Spleen (tissue), 11 donors: Measurements from ENCODE around the gene ERC2. TPM values are rescaled to one million over a fixed set of nuclear protein-coding genes. Genes with fewer than 3 reads are reported as not detected.
"Not testable (repeated sequence)": the region's sequence is repeated elsewhere in the genome, so short reads cannot be mapped to it uniquely, and the experiment has no call there.

Source experiments
- DNase-seq: peaks from one replicate; pipeline ENCODE4 v3.0.0-alpha.2; 2020
- H3K27ac ChIP-seq, 8 donors: fragments of 200-600 bp; sonication (generic) in 7 of 8; 1 replicate in 4 of 8; 2 replicates in 4 of 8; pipeline versions ENCODE4 v1.5.0 to v1.8.0; 2016 to 2021; ENCODE audit warnings: inconsistent platforms in 4 of 8, mild to moderate bottlenecking in 4 of 8, moderate library complexity in 1 of 8
- H3K27me3 ChIP-seq, 7 donors: fragments of 200-600 bp; sonication (generic) in 6 of 7; replicated peaks in 1 of 7; 1 replicate in 4 of 7; 2 replicates in 3 of 7; pipeline versions ENCODE4 v1.5.0 to v1.8.0; 2016 to 2021; ENCODE audit warnings: inconsistent platforms in 3 of 7, mild to moderate bottlenecking in 1 of 7
- H3K36me3 ChIP-seq, 6 donors: fragments of 200-600 bp; sonication (generic) in 5 of 6; 1 replicate in 4 of 6; 2 replicates in 2 of 6; pipeline versions ENCODE4 v1.5.0 to v1.8.0; 2016 to 2021; ENCODE audit warnings: inconsistent platforms in 2 of 6
- H3K4me1 ChIP-seq, 6 donors: fragments of 200-600 bp; sonication (generic) in 5 of 6; 1 replicate in 3 of 6; 2 replicates in 3 of 6; pipeline versions ENCODE4 v1.5.0 to v1.8.0; 2016 to 2021; ENCODE audit warnings: inconsistent platforms in 3 of 6
- H3K4me3 ChIP-seq, 8 donors: fragments of 200-600 bp; sonication (generic) in 7 of 8; 1 replicate in 4 of 8; 2 replicates in 4 of 8; pipeline versions ENCODE4 v1.5.0 to v1.8.0; 2016 to 2021; ENCODE audit warnings: inconsistent platforms in 4 of 8, mild to moderate bottlenecking in 4 of 8, moderate library complexity in 2 of 8
- H3K9me3 ChIP-seq, 8 donors: fragments of 200-600 bp; sonication (generic) in 7 of 8; 1 replicate in 4 of 8; 2 replicates in 4 of 8; pipeline versions ENCODE4 v1.5.0 to v1.8.0; 2016 to 2021; ENCODE audit warnings: inconsistent platforms in 4 of 8
- CTCF ChIP-seq, 11 experiments: fragments of 200-600 bp in 7 of 11; fragments of 450-650 bp in 4 of 11; sonication (generic) in 4 of 11; IDR thresholded peaks in 8 of 11; conservative IDR thresholded peaks in 3 of 11; 1 replicate in 7 of 11; 2 replicates in 4 of 11; pipeline versions ENCODE4 v1.4.0 to v1.8.0; 2016 to 2021; ENCODE audit warnings: antibody characterized with exemption in 11 of 11, inconsistent platforms in 4 of 11, mild to moderate bottlenecking in 1 of 11
- POLR2A ChIP-seq, 3 donors: fragments of 450-650 bp; IDR thresholded peaks; one replicate each; pipeline ENCODE4 v1.5.1; 2017; ENCODE audit warnings: antibody characterized with exemption in 3 of 3, mild to moderate bottlenecking in 1 of 3
- POLR2AphosphoS5 ChIP-seq, 3 donors: sonication (generic); formaldehyde crosslinking; IDR thresholded peaks; one replicate each; pipeline ENCODE4 v1.5.1; 2017; ENCODE audit warnings: antibody characterized with exemption in 3 of 3
- WGBS, 5 donors: extraction: QIAGEN DNeasy Blood & Tissue Kit in 3 of 5; methylation state at CpG; one replicate each; pipeline versions ENCODE4 v1.1.5 to v1.1.7; 2013 to 2018; 5-methylcytosine and 5-hydroxymethylcytosine counted together
- intact Hi-C: fragments of 100-400 bp; cut with DNase I; formaldehyde crosslinking; loops from one replicate; pipeline ENCODE4 v1.15.0; 2023; ENCODE audit warnings: low total_unique reads
- polyA plus RNA-seq, 3 donors: library from polyadenylated mRNA; stranded (reverse); fragments of 200-250 nt; gene quantifications; one replicate each; pipeline ENCODE4 v1.2.1, GENCODE V29; 2013
- total RNA-seq, 7 donors: library from RNA; depleted of rRNA in 3 of 7; stranded (reverse); fragments of >200 nt in 3 of 7; fragmentation: NEBNext Ultra II Directional in 4 of 7; extraction: Animal tissue kit (Norgen Biotek cat#: 25700) in 4 of 7; gene quantifications; one replicate each; pipeline versions ENCODE4 v1.1.0 to v1.2.1, GENCODE V29; 2016 to 2021
- donor health status: healthy with polysubstance abuse.
- donor health status: DM: no; HTN: no; CAD: no; lungs with moderate emphysema.
- donor health status: DM: no; HTN: no; CAD: no.
- donor health status: Bipolar disorder and iron deficiency.
- donor health status: healthy.
- donor health status: DM: no; HTN: no; CAD: no.
- donor health status: DM: yes; HTN: yes; CAD: no.

ERC2 gene
- total and polyA plus RNA-seq, 10 donors: 0.04 to 4.9 (median 0.39) TPM

- Histone ChIP-seq H3K27ac (no peak overlapping the region), H3K4me3 (no peak overlapping the region), H3K9me3 (no peaks in the 10 kb centered on the region), H3K36me3 (no peaks in the 10 kb centered on the region), H3K27me3 (no peaks in the 10 kb centered on the region), H3K4me1 (no peaks in the 10 kb centered on the region)
- DNase-seq: no peak
- 89 to 95% (median 91%) methylated on average over 8 of the region's 8 CpGs for WGBS, 5 donors
- intact Hi-C loops: no loop called here
- TF ChIP-seq POLR2A (IDR thresholded peaks at IDR 0.05) (no peak), POLR2AphosphoS5 (IDR thresholded peaks at IDR 0.05) (no peak), CTCF (IDR thresholded peaks at IDR 0.05 in 8 of 11, conservative IDR thresholded peaks at IDR 0.05 in 3 of 11) (no peak)
Observed at GRCh38 chr3:55508335-55508734, 959.9 kb downstream of the ERC2 start.

GRCh38 chr3:55507808-55508207 is 960.5 kb downstream of the ERC2 start:
- no peaks in the 10 kb centered on the region for H3K4me1 ChIP-seq
- no peak overlapping the region for H3K4me3 ChIP-seq
- intact Hi-C loops: no loop called here
- TF ChIP-seq CTCF (IDR thresholded peaks at IDR 0.05 in 8 of 11, conservative IDR thresholded peaks at IDR 0.05 in 3 of 11): no peak
- TF ChIP-seq POLR2AphosphoS5 (IDR thresholded peaks at IDR 0.05): no peak
- no peak for TF ChIP-seq POLR2A (IDR thresholded peaks at IDR 0.05)
- H3K27ac ChIP-seq: no peak overlapping the region
- WGBS, 5 donors: 82 to 89% (median 88%) methylated on average over 1 of the region's 1 CpG
- H3K9me3 ChIP-seq: no peaks in the 10 kb centered on the region
- no peaks in the 10 kb centered on the region for H3K27me3 ChIP-seq
- DNase-seq: no peak
- no peaks in the 10 kb centered on the region for H3K36me3 ChIP-seq

GRCh38 chr3:55505776-55506175 is 962.5 kb downstream of the ERC2 start:
- Histone ChIP-seq H3K27ac (no peak overlapping the region), H3K4me1 (no peaks in the 10 kb centered on the region), H3K27me3 (no peaks in the 10 kb centered on the region), H3K36me3 (no peaks in the 10 kb centered on the region), H3K4me3 (no peak overlapping the region), H3K9me3 (no peaks in the 10 kb centered on the region)
- intact Hi-C loops: no loop called here
- TF ChIP-seq POLR2A (IDR thresholded peaks at IDR 0.05) (no peak), POLR2AphosphoS5 (IDR thresholded peaks at IDR 0.05) (no peak), CTCF (IDR thresholded peaks at IDR 0.05 in 8 of 11, conservative IDR thresholded peaks at IDR 0.05 in 3 of 11) (no peak)
- 57 to 72% (median 67%) methylated on average over 4 of the region's 4 CpGs for WGBS, 5 donors
- DNase-seq: no peak

GRCh38 chr3:55505102-55505501 is 963.2 kb downstream of the ERC2 start:
- H3K27ac ChIP-seq, H3K27me3 ChIP-seq, intact Hi-C loops, H3K4me3 ChIP-seq, H3K9me3 ChIP-seq, H3K4me1 ChIP-seq, H3K36me3 ChIP-seq, DNase-seq: not testable (repeated sequence)
- 58 to 66% (median 65%) methylated on average over 6 of the region's 6 CpGs for WGBS, 5 donors

- no peak overlapping the region for H3K27ac ChIP-seq
Observed at GRCh38 chr3:55501905-55502304, 966.4 kb downstream of the ERC2 start.

More at GRCh38 chr3:55501905-55502304, 966.4 kb downstream of the ERC2 start:
- no peak overlapping the region for H3K4me3 ChIP-seq
- no peaks in the 10 kb centered on the region for H3K27me3 ChIP-seq
- H3K4me1 ChIP-seq: no peaks in the 10 kb centered on the region
- no peaks in the 10 kb centered on the region for H3K36me3 ChIP-seq
- intact Hi-C loops: no loop called here
- no peak for DNase-seq
- no peak for TF ChIP-seq POLR2AphosphoS5 (IDR thresholded peaks at IDR 0.05)
- no peak for TF ChIP-seq POLR2A (IDR thresholded peaks at IDR 0.05)
- TF ChIP-seq CTCF (IDR thresholded peaks at IDR 0.05 in 8 of 11, conservative IDR thresholded peaks at IDR 0.05 in 3 of 11): no peak
- WGBS, 5 donors: 79 to 90% (median 86%) methylated on average over 3 of the region's 3 CpGs
- no peaks in the 10 kb centered on the region for H3K9me3 ChIP-seq
